ENCODE measurements around the gene TMEM123. TPM values are rescaled to one million over a fixed set of nuclear protein-coding genes. Genes with fewer than 3 reads are reported as not detected.

The TMEM123 gene
- total and polyA plus RNA-seq, 2 of the 8 experiments (the other 6 are each of a cell fraction or from before 2014, with no cell fraction given) = 75.5 to 80.1 TPM

DNA sequence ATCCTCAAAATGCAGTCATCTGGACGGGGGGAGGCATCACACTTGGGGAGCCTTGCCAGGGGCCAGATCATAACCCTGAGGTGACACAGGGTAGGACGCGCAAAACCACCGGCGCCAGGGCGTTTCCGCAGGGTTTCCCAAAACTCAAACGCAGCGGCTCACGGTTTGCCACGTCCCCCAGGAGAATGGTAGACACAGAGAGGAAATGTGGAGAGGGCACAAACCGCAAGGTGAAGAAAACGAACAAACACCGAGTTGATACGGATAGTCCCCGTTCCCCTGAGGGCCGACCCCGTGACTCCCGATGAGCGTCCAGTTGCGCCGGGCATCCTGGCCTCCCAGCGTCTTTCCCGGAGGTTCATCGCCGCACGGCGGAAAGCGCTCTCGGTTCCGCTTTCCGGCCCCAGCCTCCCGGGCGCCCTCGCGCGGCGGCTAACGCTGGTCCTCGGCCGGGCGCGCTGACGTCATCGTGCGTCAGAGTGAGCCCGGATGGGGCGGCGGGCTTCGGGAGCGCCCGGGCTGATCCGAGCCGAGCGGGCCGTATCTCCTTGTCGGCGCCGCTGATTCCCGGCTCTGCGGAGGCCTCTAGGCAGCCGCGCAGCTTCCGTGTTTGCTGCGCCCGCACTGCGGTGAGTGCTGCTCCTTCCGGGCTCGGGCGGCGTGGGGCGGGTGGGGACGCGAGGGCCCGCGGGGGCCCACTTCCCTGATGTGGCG is 105.7 kb downstream of the TMEM123 start, which contains the start of gene BIRC2 (continued):
- TF ChIP-seq RFX5 (IDR thresholded peaks at IDR 0.05; ENCODE audit: borderline replicate concordance, low read depth, low read length) = no peak
- no peak for TF ChIP-seq BACH1 (IDR thresholded peaks at IDR 0.05; ENCODE audit: low read length)
- peak in 1 of 2 experiments; percentile 82; a peak in 1 of 4 replicates for TF ChIP-seq SIN3A (conservative IDR thresholded peaks at IDR 0.05 in 1 of 2, IDR thresholded peaks at IDR 0.05 in 1 of 2; ENCODE audit: low read depth in 1 of 2, low read length in 2 of 2)
- no peak for TF ChIP-seq MAFK (IDR thresholded peaks at IDR 0.05; ENCODE audit: low read depth, low read length)
- TF ChIP-seq CBX5 (IDR thresholded peaks at IDR 0.05; ENCODE audit: low read depth, low read length) = no peak
- TF ChIP-seq RXRA (IDR thresholded peaks at IDR 0.05; ENCODE audit: insufficient read depth, low read depth, low read length) = no peak
- TF ChIP-seq GTF2F1 (IDR thresholded peaks at IDR 0.05; ENCODE audit: borderline replicate concordance, low read depth, low read length) = 0 out of 2 replicates have a peak, but pooled peaks have one; percentile 9
